Cerebellar cortex (tissue), 1 donor: ENCODE results near the gene INPP5D.

Source experiments
- DNase-seq: peaks from one replicate; pipeline ENCODE4 v3.0.0-alpha.2; 2015; ENCODE audit warnings: low spot score

INPP5D gene

GRCh38 chr2:233075141-233075965 is 15.2 kb downstream of the INPP5D start:
- DNase-seq: no peak

GRCh38 chr2:233075966-233076339 is 15.8 kb downstream of the INPP5D start:
- no peak for DNase-seq

- DNase-seq: no peak
Measured at GRCh38 chr2:233076749-233077148, 16.6 kb downstream of the INPP5D start.

DNA sequence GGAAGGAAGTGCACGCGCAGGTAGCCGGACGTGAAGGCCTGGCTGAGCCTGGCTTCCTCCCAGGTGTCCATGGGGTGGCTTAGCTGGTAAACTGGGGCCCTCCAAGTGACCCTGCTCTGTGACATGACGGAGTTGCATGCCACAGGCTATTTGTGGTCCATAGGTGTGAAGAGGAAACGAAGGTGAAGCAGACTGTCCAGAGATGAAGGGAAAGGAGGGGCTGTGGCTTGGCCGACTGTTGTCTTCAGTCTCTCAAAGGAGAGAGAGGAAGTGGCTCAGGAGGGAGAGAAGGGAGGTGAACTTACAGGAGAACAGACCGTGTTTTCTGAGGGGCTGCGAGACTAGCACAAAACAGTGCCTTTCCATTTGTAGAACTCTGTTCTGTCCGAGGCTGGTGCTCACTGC is 19.3 kb downstream of the INPP5D start:
- DNase-seq: no peak

DNA sequence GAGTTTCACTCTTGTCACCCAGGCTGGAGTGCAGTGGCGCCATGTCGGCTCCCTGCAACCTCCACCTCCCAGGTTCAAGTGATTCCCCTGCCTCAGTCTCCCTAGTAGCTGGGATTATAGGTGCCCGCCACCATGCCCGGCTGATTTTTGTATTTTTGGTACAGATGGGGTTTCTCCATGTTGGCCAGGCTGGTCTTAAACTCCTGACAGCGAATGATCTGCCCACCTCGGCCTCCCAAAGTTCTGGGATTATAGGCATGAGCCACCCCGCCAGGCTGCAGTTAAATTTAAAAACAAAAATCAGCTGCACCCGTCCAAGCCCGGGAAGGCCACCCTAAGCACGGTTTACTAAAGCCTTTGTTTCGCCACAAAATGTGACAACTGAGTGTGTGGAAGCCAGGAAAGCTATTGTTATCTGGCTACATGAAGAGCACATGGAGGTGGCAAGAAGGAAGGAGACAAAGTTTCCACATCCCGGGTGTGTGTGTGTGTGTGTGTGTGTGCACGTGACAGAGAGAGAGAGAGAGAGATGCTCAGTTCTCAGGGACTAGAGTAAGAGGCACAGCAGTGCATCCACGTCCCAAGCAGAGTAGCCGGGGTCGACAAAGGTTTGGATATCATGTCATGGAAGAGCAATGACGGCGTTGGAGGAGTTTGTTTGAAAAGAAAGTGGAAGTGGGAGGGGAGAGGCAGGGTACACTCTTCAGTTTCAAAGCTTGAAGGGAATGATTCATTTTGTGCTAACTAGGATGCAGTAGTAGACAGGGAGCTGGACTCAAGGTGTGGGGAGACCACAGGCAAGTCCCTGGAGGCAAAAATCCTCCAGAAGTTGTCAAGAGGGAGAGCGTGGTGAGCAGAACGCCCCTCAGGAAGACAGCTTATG is 20.1 kb downstream of the INPP5D start:
- DNase-seq: no peak

- no peak for DNase-seq
Measured at GRCh38 chr2:233080836-233081229, 20.7 kb downstream of the INPP5D start.

GRCh38 chr2:233081232-233081730 is 21.1 kb downstream of the INPP5D start:
- DNase-seq: no peak

- DNase-seq: no peak
Measured at GRCh38 chr2:233081731-233082221, 21.6 kb downstream of the INPP5D start.

DNA sequence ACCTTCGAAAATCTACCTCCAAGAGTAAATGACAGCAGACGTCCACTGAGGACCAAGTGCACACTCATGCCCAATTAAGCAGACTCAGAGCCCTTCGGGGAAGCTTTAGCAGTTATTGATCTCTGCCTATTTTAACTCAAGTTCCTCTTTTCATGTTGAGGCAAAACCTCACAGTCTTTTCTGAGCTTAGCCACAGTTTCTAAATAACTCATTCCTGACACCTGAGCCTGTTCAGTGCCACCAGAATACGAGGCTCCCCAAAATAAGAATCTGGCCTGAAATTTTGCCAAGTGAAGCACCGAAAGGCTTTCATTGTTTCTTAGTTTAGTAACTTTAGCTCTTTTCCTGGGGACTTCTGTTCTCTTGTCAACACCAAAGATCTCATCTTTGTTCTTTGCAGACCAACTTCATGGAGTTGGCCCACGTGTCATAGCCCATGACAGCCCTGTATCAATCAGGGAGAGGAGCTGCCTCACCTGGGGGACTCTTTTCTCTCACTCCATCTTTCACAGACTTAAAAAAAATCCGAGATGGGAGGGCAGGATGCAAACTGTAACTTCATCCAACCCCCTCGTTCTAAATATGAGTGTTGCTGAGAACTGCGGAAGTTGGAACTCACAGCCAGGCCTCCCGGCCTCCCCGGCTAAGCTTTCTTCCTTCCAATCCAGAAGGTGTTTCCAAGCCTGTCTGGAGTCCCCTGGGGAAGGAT is 22.2 kb downstream of the INPP5D start:
- no peak for DNase-seq

DNA sequence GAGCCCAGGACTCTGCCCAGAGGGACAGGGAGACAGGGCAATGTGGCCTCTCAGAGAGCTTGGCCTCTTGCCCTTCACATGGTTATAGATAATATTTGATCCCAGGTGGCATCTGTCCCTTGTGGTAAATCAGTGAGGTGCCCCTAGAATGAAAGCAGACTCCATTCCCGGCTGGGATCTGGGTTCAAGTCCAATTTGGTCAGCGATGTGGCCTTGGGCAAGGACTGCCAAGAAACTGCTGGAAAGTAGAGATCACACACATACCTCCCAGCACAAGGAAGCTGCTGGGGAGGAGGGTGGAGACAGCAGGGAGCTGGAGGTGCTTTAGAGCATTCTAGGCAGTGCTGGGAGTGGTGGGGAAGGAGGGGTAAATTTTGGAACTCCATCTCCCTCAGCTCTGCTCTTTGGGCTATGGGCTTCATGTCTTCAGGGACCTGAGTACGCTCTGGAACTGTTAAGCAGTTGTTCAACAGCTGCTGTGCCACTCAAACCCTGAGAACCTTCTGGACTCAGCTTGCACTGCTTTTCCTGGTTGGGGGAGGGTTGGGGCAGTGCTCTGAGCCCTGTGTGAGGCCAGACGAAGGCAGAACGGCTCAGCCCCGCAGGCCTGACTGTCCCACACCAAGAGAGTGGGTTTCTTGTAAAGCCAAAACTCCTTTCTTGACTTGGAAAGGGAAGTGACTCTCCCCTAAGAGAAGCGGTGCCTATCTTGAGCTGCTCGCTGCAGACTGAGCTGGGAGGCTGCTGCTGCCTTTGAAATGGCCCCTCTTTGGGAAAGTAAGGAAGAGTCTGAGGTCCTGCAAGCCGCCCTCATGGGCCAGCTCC is 23.0 kb downstream of the INPP5D start:
- no peak for DNase-seq

- no peak for DNase-seq
Measured at GRCh38 chr2:233083782-233084181, 23.6 kb downstream of the INPP5D start.

DNA sequence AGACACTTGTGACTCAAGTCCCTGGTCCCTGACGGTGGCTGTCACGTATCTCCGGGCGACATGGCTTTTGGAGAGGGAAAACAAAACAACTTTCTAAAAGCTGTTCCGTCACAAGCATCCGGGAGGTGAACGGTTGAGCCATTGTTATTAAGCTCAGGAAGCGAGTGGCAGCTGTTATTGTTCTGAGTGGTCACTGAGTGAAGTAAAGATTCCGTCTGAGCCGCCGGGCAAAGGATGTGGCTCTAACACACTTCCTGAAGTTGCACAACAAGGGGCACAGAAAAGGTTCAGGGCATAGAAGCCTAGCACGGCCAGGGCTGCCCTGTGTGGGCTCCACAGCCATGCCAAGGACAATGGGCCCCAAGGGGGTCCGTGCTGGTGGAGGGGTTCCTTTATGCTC is 24.3 kb downstream of the INPP5D start:
- DNase-seq: no peak

- DNase-seq: no peak
Measured at GRCh38 chr2:233085037-233085838, 25.1 kb downstream of the INPP5D start.

DNA sequence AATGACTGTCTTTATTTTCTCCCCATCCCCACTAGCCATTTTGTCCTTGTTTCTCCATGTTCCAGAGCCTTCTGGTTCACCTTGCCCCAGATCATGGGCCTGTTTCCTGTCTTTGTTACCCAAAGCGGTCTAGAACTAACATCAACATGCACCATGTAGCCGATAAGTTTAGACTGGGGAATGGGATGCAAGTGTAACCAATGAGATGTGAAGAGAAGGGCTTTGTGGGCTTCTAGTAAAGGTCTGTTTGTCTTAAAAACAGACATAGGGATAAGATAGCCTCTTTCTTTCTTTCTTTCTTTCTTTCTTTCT is 25.7 kb downstream of the INPP5D start:
- DNase-seq: no peak

- DNase-seq: no peak
Measured at GRCh38 chr2:233087713-233088112, 27.6 kb downstream of the INPP5D start.

DNA sequence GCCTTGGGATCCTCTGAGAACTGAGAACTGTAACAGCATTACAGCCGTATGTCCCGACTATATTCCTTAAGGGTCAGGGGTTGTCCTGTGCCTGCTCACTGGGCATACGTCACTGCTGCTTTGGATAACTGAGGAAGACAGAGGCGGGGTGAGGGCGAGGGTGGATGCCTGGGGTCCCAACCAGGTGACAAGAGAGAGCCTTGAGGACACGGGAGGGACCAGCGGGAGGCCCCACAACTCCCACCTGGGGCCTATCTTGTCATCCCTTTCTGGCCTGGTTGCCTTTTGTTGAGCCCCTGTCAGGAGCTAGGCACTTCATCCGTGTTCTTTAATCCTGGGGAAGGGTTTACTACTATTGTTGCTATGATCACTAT is 28.8 kb downstream of the INPP5D start:
- no peak for DNase-seq

DNA sequence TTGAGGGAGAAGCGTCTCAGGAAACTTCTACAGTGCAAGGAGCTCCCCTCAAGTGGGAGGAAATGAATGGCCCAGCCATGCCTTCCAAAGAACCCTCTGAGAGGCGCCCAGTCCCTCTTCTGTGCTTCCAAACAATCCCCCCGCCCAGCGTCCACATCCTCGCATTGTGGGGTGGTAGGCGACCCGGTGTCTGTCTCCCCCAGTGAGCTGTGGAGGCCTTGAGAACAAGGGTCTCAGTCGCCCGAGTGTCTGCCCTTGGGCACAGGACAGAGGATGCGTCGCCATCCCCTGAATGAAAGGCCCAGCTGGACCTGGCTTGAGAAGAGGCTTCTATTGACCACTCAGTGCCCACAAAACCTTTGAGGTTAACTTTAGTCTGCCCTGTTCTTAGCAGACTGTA is 29.7 kb downstream of the INPP5D start:
- DNase-seq: no peak

GRCh38 chr2:233090879-233091278 is 30.7 kb downstream of the INPP5D start:
- no peak for DNase-seq

- DNase-seq: no peak
Measured at GRCh38 chr2:233091595-233092375, 31.6 kb downstream of the INPP5D start.
